ENCODE results near the gene CNTROB. TPM values are rescaled to one million over a fixed set of nuclear protein-coding genes. Genes with fewer than 3 reads are reported as not detected.
A peak's percentile ranks its signal among the peaks of the same experiment; 100 is the strongest.

CNTROB gene
- total RNA-seq (34.8 and 40.4 TPM in 2 replicates), polyA plus RNA-seq (23.1 and 40.7 TPM in 2 replicates), polyA minus RNA-seq (17.2 and 37.1 TPM in 2 replicates)
- 14.3 TPM for total RNA-seq (2013)

GRCh38 chr17:7931709-7932482 lies at the start of gene CNTROB, which contains the start of gene TRAPPC1:
Gene CNTROB (plus strand): TSS chr17:7932206. CDS start chr17:7933080, 874 bp downstream.
Gene TRAPPC1 (minus strand): TSS chr17:7931946. CDS start chr17:7931829, 117 bp downstream.
- Mint-ChIP-seq H3K9me3 (ENCODE audit: insufficient read depth) (no peaks in the 10 kb centered on the region), H3K4me3 (peak within 1 kb of the TSS; percentile 95), H3K4me1 (peaks cover 44% of the 10 kb centered on the region), H3K27me3 (no peaks in the 10 kb centered on the region), H3K27ac (peak within 1 kb of the TSS; percentile 95)
- peak within 1 kb of the TSS; percentile 99 for H3K4me2 ChIP-seq (replicated peaks; ENCODE audit: low read depth, low read length, poor library complexity, severe bottlenecking)
- WGBS (ENCODE audit: insufficient coverage) = under 1% methylated on average over 54 of the region's 55 CpGs
- H3K79me2 ChIP-seq (ENCODE audit: control insufficient read depth, insufficient read depth, low read length) = peaks cover 35% of the 10 kb centered on the region
- ChIA-PET POLR2A (interaction anchor here (0.7 to 2.5 kb wide), 12 partner anchors 9 to 316 kb away, joined by 3 to 21 read pairs (median 4); partner anchors contain the start of genes CTC1, CYB5D1, NAA38 and PER1), CTCF (interaction anchor here (0.8 to 6.6 kb wide), 16 partner anchors 10 to 291 kb away, joined by 3 to 48 read pairs (median 4); partner anchors contain the start of genes NAA38 and RNF227)
- peak within 1 kb of the TSS; percentile 95 for H2AFZ ChIP-seq (ENCODE audit: insufficient read depth, low read depth, low read length, poor library complexity, severe bottlenecking)
- peaks cover 4 to 23% of the 10 kb centered on the region in 2 experiments for H3K36me3 ChIP-seq (replicated peaks in 1 of 2; ENCODE audit: control extremely low read depth in 1 of 2, control insufficient read depth in 1 of 2, extremely low read depth in 1 of 2, insufficient read depth in 2 of 2, low read length in 1 of 2)
- H3K27me3 ChIP-seq (replicated peaks in 1 of 4; ENCODE audit: control extremely low read depth in 1 of 4, control insufficient read depth in 3 of 4, insufficient read depth in 4 of 4, low read length in 3 of 4) = no peaks in the 10 kb centered on the region
- peak within 1 kb of the TSS; percentile 75 to 98 (median 89) for H3K4me3 ChIP-seq (ENCODE audit: control extremely low read depth in 1 of 5, extremely low read depth in 1 of 5, insufficient read depth in 1 of 5, low read depth in 2 of 5, low read length in 4 of 5)
- peak within 1 kb of the TSS; percentile 77 to 88 for H3K27ac ChIP-seq (ENCODE audit: low read length in 2 of 2)
- H3K9me3 ChIP-seq (ENCODE audit: control extremely low read depth in 1 of 3, control insufficient read depth in 2 of 3, insufficient read depth in 1 of 3, low read length in 2 of 3) = no peaks in the 10 kb centered on the region
- DNase-seq = peak; percentile 100
- H3K9ac ChIP-seq (ENCODE audit: low read length) = peak within 1 kb of the TSS; percentile 93
- intact Hi-C loops (cut with micrococcal nuclease) = loop anchor here (1.0 to 5.0 kb wide), 8 partner anchors 10 to 450 kb away; partner anchors contain the start of genes KDM6B, NAA38, RPL26 and WRAP53
- peak; percentile 98 for ATAC-seq (ENCODE audit: low read depth)
- TF ChIP-seq EZH2 (IDR thresholded peaks at IDR 0.05; ENCODE audit: borderline replicate concordance, insufficient read depth, low read depth, low read length, poor library complexity, severe bottlenecking) (no peak), CTCF (IDR thresholded peaks at IDR 0.05) (no peak)
- peaks cover 18 to 33% of the 10 kb centered on the region in 2 donors for H3K4me1 ChIP-seq (ENCODE audit: control insufficient read depth in 2 of 2, insufficient read depth in 2 of 2, low read length in 2 of 2)
- H4K20me1 ChIP-seq (ENCODE audit: control insufficient read depth, insufficient read depth, low read length, poor library complexity, severe bottlenecking) = peaks cover 4% of the 10 kb centered on the region
